Liver (tissue), 3 donors: Measurements from ENCODE around the gene ZBTB12.

Experiments
- JUND ChIP-seq, 2 donors: IDR thresholded peaks; 2 replicates each; pipeline ENCODE4 v1.6.1; 2016; ENCODE audit warnings: antibody characterized with exemption in 2 of 2
- RAD21 ChIP-seq, 2 donors: IDR thresholded peaks; 2 replicates each; pipeline ENCODE4 v1.6.1; 2016; ENCODE audit warnings: antibody characterized with exemption in 2 of 2, mild to moderate bottlenecking in 2 of 2
- SP1 ChIP-seq: IDR thresholded peaks from 2 replicates; pipeline ENCODE4 v1.6.1; 2018; ENCODE audit warnings: antibody characterized with exemption, mild to moderate bottlenecking
- TF ChIP-seq, protein P1 (sequence below): fragments of 150-350 bp; IDR thresholded peaks from 2 replicates; pipeline ENCODE4 v1.5.1; 2017; ENCODE audit warnings: improper control_type of control experiment, low read depth, low read length; ENCODE audit not compliant: missing input control
- TF ChIP-seq, protein P2 (sequence below): IDR thresholded peaks from 2 replicates; pipeline ENCODE4 v1.6.1; 2016; ENCODE audit warnings: antibody characterized with exemption
- TF ChIP-seq, protein P3 (sequence below): IDR thresholded peaks from 2 replicates; pipeline ENCODE4 v1.6.1; 2016; ENCODE audit warnings: antibody characterized with exemption
- TF ChIP-seq, protein P4 (sequence below): IDR thresholded peaks from 2 replicates; pipeline ENCODE4 v1.6.1; 2016; ENCODE audit warnings: antibody characterized with exemption
- donor health status: healthy.
- donor health status: healthy.

DNA sequence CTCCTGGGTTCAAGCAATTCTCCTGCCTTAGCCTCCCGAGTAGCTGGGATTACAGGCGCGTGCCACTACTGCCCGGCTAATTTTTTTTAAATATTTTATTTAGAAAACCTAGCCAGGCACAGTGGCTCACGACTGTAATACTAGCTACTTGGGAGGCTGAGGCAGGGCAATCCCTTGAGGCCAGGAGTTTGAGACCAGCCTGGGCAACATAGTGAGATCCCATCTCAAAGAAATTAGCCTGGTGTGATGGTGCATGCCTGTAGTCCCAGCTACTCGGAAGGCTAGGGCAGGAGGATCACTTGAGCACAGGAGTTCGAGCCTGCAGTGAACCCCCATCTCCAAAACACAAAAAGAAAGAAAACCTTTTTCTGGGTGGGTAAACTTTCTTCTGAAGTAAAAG is 25.5 kb downstream of the ZBTB12 start:
- TF ChIP-seq SP1: no peak
- TF ChIP-seq, protein P1, sequence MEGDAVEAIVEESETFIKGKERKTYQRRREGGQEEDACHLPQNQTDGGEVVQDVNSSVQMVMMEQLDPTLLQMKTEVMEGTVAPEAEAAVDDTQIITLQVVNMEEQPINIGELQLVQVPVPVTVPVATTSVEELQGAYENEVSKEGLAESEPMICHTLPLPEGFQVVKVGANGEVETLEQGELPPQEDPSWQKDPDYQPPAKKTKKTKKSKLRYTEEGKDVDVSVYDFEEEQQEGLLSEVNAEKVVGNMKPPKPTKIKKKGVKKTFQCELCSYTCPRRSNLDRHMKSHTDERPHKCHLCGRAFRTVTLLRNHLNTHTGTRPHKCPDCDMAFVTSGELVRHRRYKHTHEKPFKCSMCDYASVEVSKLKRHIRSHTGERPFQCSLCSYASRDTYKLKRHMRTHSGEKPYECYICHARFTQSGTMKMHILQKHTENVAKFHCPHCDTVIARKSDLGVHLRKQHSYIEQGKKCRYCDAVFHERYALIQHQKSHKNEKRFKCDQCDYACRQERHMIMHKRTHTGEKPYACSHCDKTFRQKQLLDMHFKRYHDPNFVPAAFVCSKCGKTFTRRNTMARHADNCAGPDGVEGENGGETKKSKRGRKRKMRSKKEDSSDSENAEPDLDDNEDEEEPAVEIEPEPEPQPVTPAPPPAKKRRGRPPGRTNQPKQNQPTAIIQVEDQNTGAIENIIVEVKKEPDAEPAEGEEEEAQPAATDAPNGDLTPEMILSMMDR: no peak
- no peak for TF ChIP-seq RAD21 (IDR thresholded peaks at IDR 0.05)
- TF ChIP-seq, protein P2, sequence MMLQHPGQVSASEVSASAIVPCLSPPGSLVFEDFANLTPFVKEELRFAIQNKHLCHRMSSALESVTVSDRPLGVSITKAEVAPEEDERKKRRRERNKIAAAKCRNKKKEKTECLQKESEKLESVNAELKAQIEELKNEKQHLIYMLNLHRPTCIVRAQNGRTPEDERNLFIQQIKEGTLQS: no peak
- TF ChIP-seq, protein P3, sequence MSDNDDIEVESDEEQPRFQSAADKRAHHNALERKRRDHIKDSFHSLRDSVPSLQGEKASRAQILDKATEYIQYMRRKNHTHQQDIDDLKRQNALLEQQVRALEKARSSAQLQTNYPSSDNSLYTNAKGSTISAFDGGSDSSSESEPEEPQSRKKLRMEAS: no peak
- TF ChIP-seq, protein P4, sequence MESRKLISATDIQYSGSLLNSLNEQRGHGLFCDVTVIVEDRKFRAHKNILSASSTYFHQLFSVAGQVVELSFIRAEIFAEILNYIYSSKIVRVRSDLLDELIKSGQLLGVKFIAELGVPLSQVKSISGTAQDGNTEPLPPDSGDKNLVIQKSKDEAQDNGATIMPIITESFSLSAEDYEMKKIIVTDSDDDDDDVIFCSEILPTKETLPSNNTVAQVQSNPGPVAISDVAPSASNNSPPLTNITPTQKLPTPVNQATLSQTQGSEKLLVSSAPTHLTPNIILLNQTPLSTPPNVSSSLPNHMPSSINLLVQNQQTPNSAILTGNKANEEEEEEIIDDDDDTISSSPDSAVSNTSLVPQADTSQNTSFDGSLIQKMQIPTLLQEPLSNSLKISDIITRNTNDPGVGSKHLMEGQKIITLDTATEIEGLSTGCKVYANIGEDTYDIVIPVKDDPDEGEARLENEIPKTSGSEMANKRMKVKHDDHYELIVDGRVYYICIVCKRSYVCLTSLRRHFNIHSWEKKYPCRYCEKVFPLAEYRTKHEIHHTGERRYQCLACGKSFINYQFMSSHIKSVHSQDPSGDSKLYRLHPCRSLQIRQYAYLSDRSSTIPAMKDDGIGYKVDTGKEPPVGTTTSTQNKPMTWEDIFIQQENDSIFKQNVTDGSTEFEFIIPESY: no peak
- no peak for TF ChIP-seq JUND (IDR thresholded peaks at IDR 0.05)
